Measurements from ENCODE around the gene GABRB1.
A peak's percentile ranks its signal among the peaks of the same experiment; 100 is the strongest.

GABRB1 gene

GRCh38 chr4:47122592-47123291 lies 91.4 kb downstream of the GABRB1 start:
- peak; percentile 89 for DNase-seq

- DNase-seq, result no peak
Observed at GRCh38 chr4:47128991-47129390, 97.6 kb downstream of the GABRB1 start.

- DNase-seq, result no peak
Observed at GRCh38 chr4:47135210-47135609, 103.8 kb downstream of the GABRB1 start.

- no peak for DNase-seq
Observed at GRCh38 chr4:47143261-47143660, 111.9 kb downstream of the GABRB1 start.

- DNase-seq, result peak; percentile 2
Observed at GRCh38 chr4:47145630-47146029, 114.3 kb downstream of the GABRB1 start.

- DNase-seq, result peak; percentile 7
Observed at GRCh38 chr4:47154816-47155370, 123.5 kb downstream of the GABRB1 start.

- DNase-seq, result no peak
Observed at GRCh38 chr4:47155919-47156318, 124.6 kb downstream of the GABRB1 start.

- no peak for DNase-seq
Observed at GRCh38 chr4:47160095-47160494, 128.7 kb downstream of the GABRB1 start.

GRCh38 chr4:47167081-47168035 lies 136.0 kb downstream of the GABRB1 start:
- no peak for DNase-seq

- DNase-seq, result no peak
Observed at GRCh38 chr4:47184083-47184482, 152.7 kb downstream of the GABRB1 start.

- DNase-seq, result no peak
Observed at GRCh38 chr4:47185761-47186160, 154.4 kb downstream of the GABRB1 start.

GRCh38 chr4:47187608-47188007 lies 156.2 kb downstream of the GABRB1 start:
- DNase-seq, result no peak

- DNase-seq, result no peak
Observed at GRCh38 chr4:47193179-47193578, 161.8 kb downstream of the GABRB1 start.

GRCh38 chr4:47194036-47194737 lies 162.8 kb downstream of the GABRB1 start:
- DNase-seq, result no peak

GRCh38 chr4:47195706-47196105 lies 164.3 kb downstream of the GABRB1 start:
- no peak for DNase-seq

GRCh38 chr4:47198791-47199190 lies 167.4 kb downstream of the GABRB1 start:
- DNase-seq, result no peak

- DNase-seq, result peak; percentile 35
Observed at GRCh38 chr4:47203593-47203992, 172.2 kb downstream of the GABRB1 start.

GRCh38 chr4:47207555-47207954 lies 176.2 kb downstream of the GABRB1 start:
- DNase-seq, result no peak

- DNase-seq, result no peak
Observed at GRCh38 chr4:47209833-47210232, 178.5 kb downstream of the GABRB1 start.

- DNase-seq, result no peak
Observed at GRCh38 chr4:47210828-47211227, 179.5 kb downstream of the GABRB1 start.

GRCh38 chr4:47213106-47213505 lies 181.7 kb downstream of the GABRB1 start:
- no peak for DNase-seq

GRCh38 chr4:47213539-47213938 lies 182.2 kb downstream of the GABRB1 start:
- DNase-seq, result no peak

GRCh38 chr4:47213971-47214370 lies 182.6 kb downstream of the GABRB1 start:
- DNase-seq, result peak; percentile 7
